Measurements from ENCODE around the gene DTWD2.

GRCh38 chr5:118919016-118919415 lies 69.3 kb downstream of the DTWD2 start:
- TF ChIP-seq CTCF (IDR thresholded peaks at IDR 0.05), result no peak
- TF ChIP-seq POLR2A (IDR thresholded peaks at IDR 0.05), result no peak

Data from uterus (tissue), 2 donors.